Measurements from ENCODE around the gene ASPA. TPM values are rescaled to one million over a fixed set of nuclear protein-coding genes. Genes with fewer than 3 reads are reported as not detected.

Gene ASPA
- total and polyA plus RNA-seq, 2 of the 13 experiments (the other 11 are each of a cell fraction or from before 2014, with no cell fraction given), result not detected

DNA sequence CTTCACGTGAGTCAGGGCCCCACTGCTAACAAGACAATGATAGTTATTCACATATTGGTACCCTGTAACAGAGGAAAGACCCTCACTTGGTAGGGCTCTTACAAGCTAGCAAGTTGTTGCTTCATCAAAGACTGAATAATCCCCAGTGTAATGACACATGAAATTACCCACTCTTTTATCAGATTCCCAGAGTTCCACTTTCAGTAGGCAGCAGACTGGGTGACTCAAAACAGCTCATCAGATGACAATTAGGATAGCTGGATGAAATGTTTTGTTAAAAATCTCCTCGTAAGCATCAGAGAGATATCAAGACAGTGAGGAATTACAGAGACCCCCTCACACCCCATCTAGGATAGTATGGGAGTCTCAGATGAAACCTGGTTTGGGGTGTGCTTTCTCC lies 35.3 kb upstream of the ASPA start (continued):
- TF ChIP-seq, protein P1, sequence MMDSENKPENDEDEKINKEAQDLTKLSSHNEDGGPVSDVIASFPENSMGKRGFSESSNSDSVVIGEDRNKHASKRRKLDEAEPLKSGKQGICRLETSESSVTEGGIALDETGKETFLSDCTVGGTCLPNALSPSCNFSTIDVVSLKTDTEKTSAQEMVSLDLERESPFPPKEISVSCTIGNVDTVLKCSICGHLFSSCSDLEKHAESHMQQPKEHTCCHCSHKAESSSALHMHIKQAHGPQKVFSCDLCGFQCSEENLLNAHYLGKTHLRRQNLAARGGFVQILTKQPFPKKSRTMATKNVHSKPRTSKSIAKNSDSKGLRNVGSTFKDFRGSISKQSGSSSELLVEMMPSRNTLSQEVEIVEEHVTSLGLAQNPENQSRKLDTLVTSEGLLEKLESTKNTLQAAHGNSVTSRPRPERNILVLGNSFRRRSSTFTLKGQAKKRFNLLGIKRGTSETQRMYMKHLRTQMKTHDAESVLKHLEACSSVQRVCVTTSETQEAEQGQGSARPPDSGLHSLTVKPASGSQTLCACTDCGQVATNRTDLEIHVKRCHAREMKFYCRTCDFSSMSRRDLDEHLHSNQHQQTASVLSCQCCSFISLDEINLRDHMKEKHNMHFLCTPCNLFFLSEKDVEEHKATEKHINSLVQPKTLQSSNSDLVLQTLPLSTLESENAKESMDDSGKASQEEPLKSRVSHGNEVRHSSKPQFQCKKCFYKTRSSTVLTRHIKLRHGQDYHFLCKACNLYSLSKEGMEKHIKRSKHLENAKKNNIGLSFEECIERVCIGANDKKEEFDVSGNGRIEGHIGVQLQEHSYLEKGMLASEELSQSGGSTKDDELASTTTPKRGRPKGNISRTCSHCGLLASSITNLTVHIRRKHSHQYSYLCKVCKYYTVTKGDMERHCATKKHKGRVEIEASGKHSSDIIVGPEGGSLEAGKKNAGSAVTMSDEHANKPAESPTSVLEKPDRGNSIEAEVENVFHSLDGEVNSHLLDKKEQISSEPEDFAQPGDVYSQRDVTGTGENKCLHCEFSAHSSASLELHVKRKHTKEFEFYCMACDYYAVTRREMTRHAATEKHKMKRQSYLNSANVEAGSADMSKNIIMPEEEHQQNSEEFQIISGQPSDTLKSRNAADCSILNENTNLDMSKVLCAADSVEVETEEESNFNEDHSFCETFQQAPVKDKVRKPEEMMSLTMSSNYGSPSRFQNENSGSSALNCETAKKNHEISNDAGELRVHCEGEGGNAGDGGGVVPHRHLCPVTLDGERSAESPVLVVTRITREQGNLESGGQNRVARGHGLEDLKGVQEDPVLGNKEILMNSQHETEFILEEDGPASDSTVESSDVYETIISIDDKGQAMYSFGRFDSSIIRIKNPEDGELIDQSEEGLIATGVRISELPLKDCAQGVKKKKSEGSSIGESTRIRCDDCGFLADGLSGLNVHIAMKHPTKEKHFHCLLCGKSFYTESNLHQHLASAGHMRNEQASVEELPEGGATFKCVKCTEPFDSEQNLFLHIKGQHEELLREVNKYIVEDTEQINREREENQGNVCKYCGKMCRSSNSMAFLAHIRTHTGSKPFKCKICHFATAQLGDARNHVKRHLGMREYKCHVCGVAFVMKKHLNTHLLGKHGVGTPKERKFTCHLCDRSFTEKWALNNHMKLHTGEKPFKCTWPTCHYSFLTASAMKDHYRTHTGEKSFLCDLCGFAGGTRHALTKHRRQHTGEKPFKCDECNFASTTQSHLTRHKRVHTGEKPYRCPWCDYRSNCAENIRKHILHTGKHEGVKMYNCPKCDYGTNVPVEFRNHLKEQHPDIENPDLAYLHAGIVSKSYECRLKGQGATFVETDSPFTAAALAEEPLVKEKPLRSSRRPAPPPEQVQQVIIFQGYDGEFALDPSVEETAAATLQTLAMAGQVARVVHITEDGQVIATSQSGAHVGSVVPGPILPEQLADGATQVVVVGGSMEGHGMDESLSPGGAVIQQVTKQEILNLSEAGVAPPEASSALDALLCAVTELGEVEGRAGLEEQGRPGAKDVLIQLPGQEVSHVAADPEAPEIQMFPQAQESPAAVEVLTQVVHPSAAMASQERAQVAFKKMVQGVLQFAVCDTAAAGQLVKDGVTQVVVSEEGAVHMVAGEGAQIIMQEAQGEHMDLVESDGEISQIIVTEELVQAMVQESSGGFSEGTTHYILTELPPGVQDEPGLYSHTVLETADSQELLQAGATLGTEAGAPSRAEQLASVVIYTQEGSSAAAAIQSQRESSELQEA (CRISPR knock-in tag; IDR thresholded peaks at IDR 0.05; ENCODE audit: not compliant biosample characterization), result no peak
- TF ChIP-seq ERF (CRISPR knock-in tag; IDR thresholded peaks at IDR 0.05) (no peak), TBX3 (IDR thresholded peaks at IDR 0.05; ENCODE audit: borderline replicate concordance) (no peak), HOXA9 (CRISPR knock-in tag; IDR thresholded peaks at IDR 0.05; ENCODE audit: borderline replicate concordance) (no peak)

- intact Hi-C loops (cut with micrococcal nuclease; ENCODE audit: unreplicated experiment), result no loop called here
- no peak overlapping the region for H3K4me2 ChIP-seq (ENCODE audit: low read depth, low read length)
- H3K9ac ChIP-seq (ENCODE audit: insufficient read depth, low read depth, low read length), result no peak overlapping the region
- no peak overlapping the region for H2AFZ ChIP-seq (ENCODE audit: low read length)
- TF ChIP-seq, protein P2, sequence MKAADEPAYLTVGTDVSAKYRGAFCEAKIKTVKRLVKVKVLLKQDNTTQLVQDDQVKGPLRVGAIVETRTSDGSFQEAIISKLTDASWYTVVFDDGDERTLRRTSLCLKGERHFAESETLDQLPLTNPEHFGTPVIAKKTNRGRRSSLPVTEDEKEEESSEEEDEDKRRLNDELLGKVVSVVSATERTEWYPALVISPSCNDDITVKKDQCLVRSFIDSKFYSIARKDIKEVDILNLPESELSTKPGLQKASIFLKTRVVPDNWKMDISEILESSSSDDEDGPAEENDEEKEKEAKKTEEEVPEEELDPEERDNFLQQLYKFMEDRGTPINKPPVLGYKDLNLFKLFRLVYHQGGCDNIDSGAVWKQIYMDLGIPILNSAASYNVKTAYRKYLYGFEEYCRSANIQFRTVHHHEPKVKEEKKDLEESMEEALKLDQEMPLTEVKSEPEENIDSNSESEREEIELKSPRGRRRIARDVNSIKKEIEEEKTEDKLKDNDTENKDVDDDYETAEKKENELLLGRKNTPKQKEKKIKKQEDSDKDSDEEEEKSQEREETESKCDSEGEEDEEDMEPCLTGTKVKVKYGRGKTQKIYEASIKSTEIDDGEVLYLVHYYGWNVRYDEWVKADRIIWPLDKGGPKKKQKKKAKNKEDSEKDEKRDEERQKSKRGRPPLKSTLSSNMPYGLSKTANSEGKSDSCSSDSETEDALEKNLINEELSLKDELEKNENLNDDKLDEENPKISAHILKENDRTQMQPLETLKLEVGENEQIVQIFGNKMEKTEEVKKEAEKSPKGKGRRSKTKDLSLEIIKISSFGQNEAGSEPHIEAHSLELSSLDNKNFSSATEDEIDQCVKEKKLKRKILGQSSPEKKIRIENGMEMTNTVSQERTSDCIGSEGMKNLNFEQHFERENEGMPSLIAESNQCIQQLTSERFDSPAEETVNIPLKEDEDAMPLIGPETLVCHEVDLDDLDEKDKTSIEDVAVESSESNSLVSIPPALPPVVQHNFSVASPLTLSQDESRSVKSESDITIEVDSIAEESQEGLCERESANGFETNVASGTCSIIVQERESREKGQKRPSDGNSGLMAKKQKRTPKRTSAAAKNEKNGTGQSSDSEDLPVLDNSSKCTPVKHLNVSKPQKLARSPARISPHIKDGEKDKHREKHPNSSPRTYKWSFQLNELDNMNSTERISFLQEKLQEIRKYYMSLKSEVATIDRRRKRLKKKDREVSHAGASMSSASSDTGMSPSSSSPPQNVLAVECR (CRISPR knock-in tag; IDR thresholded peaks at IDR 0.05; ENCODE audit: borderline replicate concordance), result no peak
- TF ChIP-seq, protein P3, sequence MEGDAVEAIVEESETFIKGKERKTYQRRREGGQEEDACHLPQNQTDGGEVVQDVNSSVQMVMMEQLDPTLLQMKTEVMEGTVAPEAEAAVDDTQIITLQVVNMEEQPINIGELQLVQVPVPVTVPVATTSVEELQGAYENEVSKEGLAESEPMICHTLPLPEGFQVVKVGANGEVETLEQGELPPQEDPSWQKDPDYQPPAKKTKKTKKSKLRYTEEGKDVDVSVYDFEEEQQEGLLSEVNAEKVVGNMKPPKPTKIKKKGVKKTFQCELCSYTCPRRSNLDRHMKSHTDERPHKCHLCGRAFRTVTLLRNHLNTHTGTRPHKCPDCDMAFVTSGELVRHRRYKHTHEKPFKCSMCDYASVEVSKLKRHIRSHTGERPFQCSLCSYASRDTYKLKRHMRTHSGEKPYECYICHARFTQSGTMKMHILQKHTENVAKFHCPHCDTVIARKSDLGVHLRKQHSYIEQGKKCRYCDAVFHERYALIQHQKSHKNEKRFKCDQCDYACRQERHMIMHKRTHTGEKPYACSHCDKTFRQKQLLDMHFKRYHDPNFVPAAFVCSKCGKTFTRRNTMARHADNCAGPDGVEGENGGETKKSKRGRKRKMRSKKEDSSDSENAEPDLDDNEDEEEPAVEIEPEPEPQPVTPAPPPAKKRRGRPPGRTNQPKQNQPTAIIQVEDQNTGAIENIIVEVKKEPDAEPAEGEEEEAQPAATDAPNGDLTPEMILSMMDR (CRISPR knock-in tag; IDR thresholded peaks at IDR 0.05), result peak; percentile 44
- peak; percentile 45 for TF ChIP-seq STAG1 (CRISPR knock-in tag; IDR thresholded peaks at IDR 0.05)
- H3K27me3 ChIP-seq (ENCODE audit: control insufficient read depth in 1 of 2, insufficient read depth in 2 of 2, low read length in 2 of 2), result no peaks in the 10 kb centered on the region
- H4K20me1 ChIP-seq (ENCODE audit: insufficient read depth, low read length), result no peaks in the 10 kb centered on the region
- 0% methylated on average over 2 of the region's 2 CpGs for WGBS (ENCODE audit: low lambda C conversion rate)
- ChIA-PET POLR2A (no interaction called here), CTCF (ENCODE audit: low intra/inter-chr PET ratio, low total read pairs) (no interaction called here)
- no peak for ATAC-seq
- no TSS peak for BruUV-seq (replicated peaks)
- H3K79me2 ChIP-seq (ENCODE audit: insufficient read depth, low read length), result no peaks in the 10 kb centered on the region
- no peaks in the 10 kb centered on the region for H3K36me3 ChIP-seq (replicated peaks in 1 of 2; ENCODE audit: control insufficient read depth in 1 of 2, insufficient read depth in 2 of 2, low read length in 2 of 2)
- DNase-seq (ENCODE audit: low spot score), result peak; percentile 6
- no peak overlapping the region for H3K27ac ChIP-seq (ENCODE audit: extremely low read length, insufficient read depth, low read length)
- FAIRE-seq, result no peak
- in situ Hi-C loops (cut with HindIII; ENCODE audit: extremely low pct_ligation_motif_present, low pct_unique_long_range_greater_than_20kb), result no loop called here
- no peaks in the 10 kb centered on the region for H3K4me1 ChIP-seq (ENCODE audit: insufficient read depth, low read length)
- H3K4me3 ChIP-seq (replicated peaks in 1 of 3; ENCODE audit: insufficient read depth in 1 of 3, low read depth in 2 of 3, low read length in 3 of 3), result no peak overlapping the region
- no peaks in the 10 kb centered on the region for H3K9me3 ChIP-seq (ENCODE audit: low read length)
These were observed 28.2 kb upstream of the ASPA start for GRCh38 chr17:3447625-3448024.
